ENCODE data around the gene SLC41A3. TPM values are rescaled to one million over a fixed set of nuclear protein-coding genes. Genes with fewer than 3 reads are reported as not detected.
"Not testable (repeated sequence)": the region's sequence is repeated elsewhere in the genome, so short reads cannot be mapped to it uniquely, and the experiment has no call there.

The SLC41A3 gene
- total RNA-seq, 1 donor from 2014 or later: 56.0 TPM

- no peak for DNase-seq (ENCODE audit: low read depth in 2 of 2)
Measured at GRCh38 chr3:126106336-126107202, 22.6 kb upstream of the SLC41A3 start.

DNA sequence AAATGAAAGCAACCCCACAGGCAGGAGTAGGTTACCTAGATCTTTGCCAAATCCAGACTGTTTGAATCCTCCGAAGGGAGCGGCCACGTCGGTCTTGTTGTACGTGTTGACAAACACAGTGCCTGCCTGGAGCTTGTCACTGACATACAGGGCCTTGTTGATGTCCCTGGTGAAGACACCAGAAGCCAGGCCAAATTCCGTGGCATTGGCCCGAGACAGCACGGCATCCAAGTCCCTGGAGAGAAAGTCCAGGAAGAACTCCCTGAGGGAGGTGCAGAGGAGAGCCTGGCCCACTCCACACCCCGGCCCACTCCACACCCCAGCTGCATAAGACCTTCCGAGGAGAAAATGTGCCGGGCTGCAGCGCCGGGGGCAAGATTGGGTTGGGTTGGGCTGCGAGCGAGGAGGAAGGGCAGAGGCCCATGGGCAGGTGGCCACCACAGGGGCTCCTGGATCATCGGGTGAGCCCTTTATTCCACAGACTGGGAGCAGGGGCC, 21.8 kb upstream of the SLC41A3 start:
- no peak for DNase-seq (ENCODE audit: low read depth in 2 of 2)

DNA sequence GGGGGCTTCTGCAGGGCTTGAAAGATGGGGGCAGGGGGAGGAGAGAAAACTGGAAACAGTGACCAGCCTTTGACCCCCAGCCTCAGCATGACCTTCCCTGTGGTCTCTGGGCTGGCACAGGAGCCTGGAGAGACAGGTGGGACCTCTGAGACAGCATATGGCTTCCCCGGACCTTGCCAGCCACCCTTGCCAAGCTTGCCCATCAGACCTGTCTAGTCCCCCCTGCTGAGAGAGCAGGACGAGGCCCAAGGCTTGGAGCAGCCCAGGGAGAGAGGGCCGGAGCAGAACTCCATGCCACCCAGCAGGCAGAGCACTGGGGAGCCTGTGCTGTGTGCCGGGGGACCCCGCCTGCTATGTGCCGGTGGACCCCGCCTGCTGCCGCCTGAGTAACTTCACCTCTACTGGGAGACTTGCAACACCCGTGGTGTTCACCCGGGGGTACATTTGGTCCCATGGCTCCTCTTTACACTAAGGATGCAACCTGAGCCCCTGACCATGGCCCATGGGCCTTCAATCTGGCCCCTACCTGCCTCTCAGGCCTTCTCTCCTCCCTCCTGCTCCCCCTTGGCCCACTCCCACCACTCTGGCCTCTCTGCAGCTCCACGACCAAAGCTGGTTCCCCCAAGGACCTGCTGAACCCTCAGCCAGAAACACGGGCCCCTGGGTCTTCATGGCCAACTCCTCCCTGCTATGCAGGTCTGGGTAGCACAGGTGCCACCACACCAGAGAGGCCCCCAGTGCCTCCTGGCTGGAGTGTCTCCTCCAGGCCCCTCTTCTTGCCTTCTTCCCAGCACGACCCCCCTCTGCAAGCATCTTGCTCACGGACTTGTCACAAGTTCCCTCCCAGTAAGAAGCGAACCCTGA, 21.1 kb upstream of the SLC41A3 start:
- DNase-seq (ENCODE audit: low read depth in 2 of 2): no peak

- DNase-seq (ENCODE audit: low read depth in 2 of 2): no peak
Measured at GRCh38 chr3:126104028-126104635, 20.2 kb upstream of the SLC41A3 start.

- no peak for DNase-seq (ENCODE audit: low read depth in 2 of 2)
Measured at GRCh38 chr3:126103121-126104027, 19.4 kb upstream of the SLC41A3 start.

DNA sequence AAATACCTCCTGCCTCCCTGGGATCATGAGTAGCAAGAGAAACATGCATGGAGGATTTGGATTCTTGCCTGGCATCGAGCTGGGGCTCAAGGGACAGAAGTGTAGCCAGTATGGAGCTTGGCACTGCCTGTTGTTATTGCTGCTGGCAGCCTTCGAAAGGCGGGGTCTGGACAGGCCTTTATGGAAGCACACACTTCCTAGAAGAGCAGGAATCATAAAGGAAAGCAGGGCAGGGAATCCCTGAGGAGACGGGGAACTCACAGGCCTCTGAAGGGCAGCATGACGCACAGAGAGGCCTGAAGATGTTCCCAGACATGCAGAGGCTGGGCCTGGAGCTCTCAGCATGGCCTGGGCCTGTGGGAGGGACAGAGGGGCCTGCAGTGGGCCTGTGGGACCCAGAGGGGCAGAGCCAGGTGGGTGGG, 18.6 kb upstream of the SLC41A3 start:
- DNase-seq (ENCODE audit: low read depth in 2 of 2): peak in 1 of 2 donors; percentile 19

DNA sequence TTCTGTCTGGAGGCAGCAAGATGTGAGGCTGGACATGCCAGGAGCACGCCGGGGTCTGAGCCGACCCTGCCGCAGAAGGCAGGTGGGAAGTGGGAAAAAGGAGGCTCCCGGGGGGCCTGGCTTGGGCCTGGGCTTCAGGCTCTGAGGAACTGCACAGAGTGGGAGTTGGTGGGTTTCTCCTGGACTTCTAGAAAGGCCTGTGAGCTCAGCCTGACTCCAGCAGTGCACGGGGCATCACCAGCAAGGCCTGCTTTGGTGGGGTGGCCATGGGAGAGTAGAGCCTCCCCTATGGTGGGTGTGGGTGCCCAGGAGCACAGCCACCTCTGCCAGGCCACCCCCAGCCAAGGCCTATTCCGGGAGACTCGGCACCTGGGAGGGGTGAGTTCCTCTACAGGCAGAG, 18.1 kb upstream of the SLC41A3 start:
- DNase-seq (ENCODE audit: low read depth in 2 of 2): no peak

DNA sequence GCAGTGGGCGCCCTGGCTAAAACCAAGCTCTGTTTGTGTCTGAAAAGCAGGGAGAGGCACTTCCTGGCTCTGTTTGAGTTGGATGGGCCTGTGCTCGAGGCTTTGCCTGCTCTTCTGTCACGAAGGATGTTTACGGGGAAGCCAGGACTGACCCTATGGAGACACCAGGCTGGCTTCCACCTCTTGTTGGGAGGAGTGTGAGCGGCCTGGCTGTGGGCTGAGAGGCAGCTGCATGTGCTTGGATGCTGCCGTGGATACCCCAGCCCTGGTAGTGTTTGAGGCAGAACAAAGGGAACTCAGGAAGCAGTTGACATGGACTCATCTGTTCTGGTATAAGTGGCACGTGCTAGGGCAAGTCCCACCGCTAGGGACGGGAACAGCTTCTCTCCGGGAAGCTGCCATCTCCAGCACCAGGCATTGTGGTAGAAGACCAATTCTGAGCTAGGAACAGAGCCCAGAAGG, 17.6 kb upstream of the SLC41A3 start:
- DNase-seq (ENCODE audit: low read depth in 2 of 2): peak; percentile 85 to 92

DNA sequence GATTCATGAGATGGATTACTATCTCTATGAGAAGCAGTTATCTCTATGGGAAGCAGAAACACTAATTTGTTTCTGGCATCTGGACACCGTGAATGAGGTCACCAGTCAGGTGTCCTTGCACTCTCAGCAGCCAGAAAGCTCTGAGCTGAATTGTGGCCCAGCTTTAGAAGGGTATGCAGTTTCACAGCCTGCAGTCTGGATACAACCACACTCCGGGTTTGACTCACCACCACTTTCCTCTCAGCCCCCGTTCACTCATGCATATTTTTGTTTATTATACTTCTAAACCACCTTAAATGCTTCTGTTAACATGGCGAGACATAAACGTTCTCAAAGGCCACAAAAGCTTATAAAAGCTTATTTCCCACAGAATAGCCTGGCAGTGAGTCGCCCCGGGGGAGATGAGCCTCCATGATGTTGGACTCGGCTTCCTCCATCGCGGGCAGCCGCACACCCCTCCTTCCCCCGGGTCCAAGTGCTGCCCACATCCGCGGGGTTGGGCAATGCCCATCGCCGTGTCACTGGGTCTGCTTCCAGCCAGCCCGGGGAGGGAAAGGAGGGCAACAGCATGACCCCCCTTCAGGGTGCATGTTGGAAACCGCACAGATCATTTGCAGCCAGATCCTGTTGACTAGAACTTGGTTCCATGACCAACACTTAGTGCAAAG, 16.8 kb upstream of the SLC41A3 start:
- peak; percentile 55 to 63 for DNase-seq (ENCODE audit: low read depth in 2 of 2)

DNA sequence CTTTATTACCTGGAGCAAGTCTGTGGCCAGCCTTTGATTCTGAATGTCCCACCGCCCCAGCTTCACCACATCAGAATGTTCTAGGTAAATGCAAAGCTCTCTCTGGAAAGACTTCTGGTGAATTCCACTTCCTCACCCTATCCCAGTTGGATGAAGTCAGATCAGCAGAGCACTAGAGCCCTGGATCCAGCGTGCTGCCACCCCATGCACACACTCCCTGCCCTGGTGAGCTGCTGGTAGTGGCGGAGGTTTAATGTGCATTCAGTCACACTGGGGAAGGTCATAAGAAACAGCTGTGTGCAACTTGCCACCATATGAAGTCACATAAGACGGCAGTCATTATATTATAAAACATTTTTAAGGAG, 16.3 kb upstream of the SLC41A3 start:
- no peak for DNase-seq (ENCODE audit: low read depth in 2 of 2)

- DNase-seq (ENCODE audit: low read depth in 2 of 2): peak; percentile 37 to 54
Measured at GRCh38 chr3:126098391-126098858, 14.5 kb upstream of the SLC41A3 start.

- DNase-seq (ENCODE audit: low read depth in 2 of 2): no peak
Measured at GRCh38 chr3:126097801-126098200, 13.9 kb upstream of the SLC41A3 start.

GRCh38 chr3:126096274-126096673, 12.3 kb upstream of the SLC41A3 start:
- DNase-seq (ENCODE audit: low read depth in 2 of 2): not testable (repeated sequence)

DNA sequence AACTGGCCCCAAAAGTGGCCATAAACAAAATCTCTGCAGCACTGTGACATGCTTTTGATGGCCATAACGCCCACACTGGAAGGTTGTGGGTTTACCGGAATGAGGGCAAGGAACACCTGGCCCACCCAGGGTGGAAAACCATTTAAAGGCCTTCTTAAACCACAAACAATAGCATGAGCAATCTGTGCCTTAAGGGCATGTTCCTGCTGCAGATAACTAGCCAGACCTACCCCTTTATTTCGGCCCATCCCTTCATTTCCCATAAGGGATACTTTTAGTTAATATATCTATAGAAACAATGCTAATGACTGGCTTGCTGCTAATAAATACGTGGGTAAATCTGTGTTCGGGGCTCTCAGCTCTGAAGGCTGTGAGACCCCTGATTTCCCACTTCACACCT, 8.2 kb upstream of the SLC41A3 start:
- not testable (repeated sequence) for DNase-seq (ENCODE audit: low read depth in 2 of 2)

DNA sequence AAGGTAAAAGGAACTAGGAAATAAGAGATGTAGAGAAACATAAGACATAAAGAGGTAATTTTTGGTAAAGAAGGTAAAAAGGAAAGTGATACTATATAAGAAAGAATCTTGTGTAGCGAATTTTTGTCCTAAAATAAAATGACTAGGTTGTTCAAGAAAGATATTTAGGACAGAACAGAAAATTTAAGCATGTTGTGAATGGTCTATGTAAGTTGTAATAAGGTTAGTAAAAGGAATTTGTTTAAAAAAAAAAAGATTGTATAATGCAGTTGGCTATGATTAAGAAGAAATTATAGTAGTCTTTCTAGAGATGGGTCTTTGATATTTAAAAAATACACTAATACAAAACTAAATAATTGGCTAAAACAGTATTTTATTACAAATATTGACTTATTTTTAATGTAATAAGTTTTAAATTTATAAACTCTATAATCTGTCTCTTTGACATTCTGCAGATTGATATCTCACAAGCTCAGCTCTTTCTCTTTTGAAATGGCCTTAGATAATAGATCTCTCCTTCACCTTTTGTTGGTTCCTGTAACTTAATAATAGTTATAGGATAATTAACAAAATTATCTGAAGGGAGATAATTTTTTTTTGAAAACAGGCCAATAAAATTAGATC, 3.7 kb upstream of the SLC41A3 start:
- DNase-seq (ENCODE audit: low read depth in 2 of 2): no peak

GRCh38 chr3:126085841-126086240, 1.9 kb upstream of the SLC41A3 start:
- no peak for DNase-seq (ENCODE audit: low read depth in 2 of 2)

- DNase-seq (ENCODE audit: low read depth in 2 of 2): no peak
Measured at GRCh38 chr3:126085276-126085675, 1.4 kb upstream of the SLC41A3 start.

GRCh38 chr3:126084768-126085180, 850 bp upstream of the SLC41A3 start:
- no peak for DNase-seq (ENCODE audit: low read depth in 2 of 2)

DNA sequence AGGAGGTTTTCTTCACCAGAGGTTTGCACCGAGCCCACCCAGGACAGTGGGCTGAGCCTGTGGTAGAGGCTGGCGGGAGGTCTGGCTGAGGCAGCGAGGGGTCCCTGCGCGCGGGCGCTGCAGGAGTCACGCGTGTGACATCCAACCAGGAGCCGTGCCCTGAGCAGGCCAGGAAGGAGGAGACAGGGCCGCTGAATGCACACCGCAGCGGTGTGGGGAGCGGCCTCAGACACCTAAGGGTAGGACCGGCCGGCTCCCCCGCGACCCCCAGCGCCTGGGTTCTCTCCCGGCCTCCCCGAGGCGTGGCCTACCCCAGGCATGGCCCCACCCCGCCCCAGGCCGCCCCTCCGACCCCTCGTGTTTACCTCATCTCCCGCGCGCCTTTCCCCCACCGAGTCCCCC, 412 bp downstream of the SLC41A3 start:
- peak in 1 of 2 donors; percentile 36 for DNase-seq (ENCODE audit: low read depth in 2 of 2)

GRCh38 chr3:126083138-126083445, 832 bp downstream of the SLC41A3 start:
- no peak for DNase-seq (ENCODE audit: low read depth in 2 of 2)
